ENCODE results near the gene STARD10. TPM values are rescaled to one million over a fixed set of nuclear protein-coding genes. Genes with fewer than 3 reads are reported as not detected.

The STARD10 gene
- total RNA-seq, 1 experiment from 2014 or later, result 10.6 TPM

DNA sequence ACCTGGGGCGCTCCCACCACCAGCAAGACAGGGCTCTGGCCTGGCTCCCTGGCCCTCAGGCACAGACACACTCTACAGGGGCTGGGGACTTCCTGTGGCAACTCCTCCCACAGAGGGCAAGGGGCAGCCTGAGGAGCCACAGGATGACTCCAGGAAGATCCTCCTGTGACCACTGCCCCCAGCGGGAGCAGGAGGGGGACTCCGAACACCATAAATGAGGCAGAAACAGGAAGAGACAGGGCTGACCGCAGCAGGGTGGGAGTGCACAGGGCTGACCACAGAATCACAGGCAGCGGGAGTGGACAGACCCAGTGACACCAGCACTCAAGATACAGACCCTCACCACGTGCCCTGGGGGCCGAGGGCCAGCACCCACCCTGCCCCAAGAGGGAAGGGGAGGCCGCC lies 52.4 kb downstream of the STARD10 start:
- TF ChIP-seq, protein P1, sequence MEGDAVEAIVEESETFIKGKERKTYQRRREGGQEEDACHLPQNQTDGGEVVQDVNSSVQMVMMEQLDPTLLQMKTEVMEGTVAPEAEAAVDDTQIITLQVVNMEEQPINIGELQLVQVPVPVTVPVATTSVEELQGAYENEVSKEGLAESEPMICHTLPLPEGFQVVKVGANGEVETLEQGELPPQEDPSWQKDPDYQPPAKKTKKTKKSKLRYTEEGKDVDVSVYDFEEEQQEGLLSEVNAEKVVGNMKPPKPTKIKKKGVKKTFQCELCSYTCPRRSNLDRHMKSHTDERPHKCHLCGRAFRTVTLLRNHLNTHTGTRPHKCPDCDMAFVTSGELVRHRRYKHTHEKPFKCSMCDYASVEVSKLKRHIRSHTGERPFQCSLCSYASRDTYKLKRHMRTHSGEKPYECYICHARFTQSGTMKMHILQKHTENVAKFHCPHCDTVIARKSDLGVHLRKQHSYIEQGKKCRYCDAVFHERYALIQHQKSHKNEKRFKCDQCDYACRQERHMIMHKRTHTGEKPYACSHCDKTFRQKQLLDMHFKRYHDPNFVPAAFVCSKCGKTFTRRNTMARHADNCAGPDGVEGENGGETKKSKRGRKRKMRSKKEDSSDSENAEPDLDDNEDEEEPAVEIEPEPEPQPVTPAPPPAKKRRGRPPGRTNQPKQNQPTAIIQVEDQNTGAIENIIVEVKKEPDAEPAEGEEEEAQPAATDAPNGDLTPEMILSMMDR (IDR thresholded peaks at IDR 0.05; ENCODE audit: unreplicated experiment), result no peak
- DNase-seq (ENCODE audit: unreplicated experiment), result peak; percentile 37
- Mint-ChIP-seq H3K27ac (ENCODE audit: low read depth, unreplicated experiment) (peak overlapping the region; percentile 33), H3K4me1 (ENCODE audit: insufficient read depth, unreplicated experiment) (peaks cover 53% of the 10 kb centered on the region), H3K9me3 (ENCODE audit: unreplicated experiment) (no peaks in the 10 kb centered on the region), H3K27me3 (ENCODE audit: insufficient read depth, unreplicated experiment) (no peaks in the 10 kb centered on the region), H3K4me3 (ENCODE audit: unreplicated experiment) (no peak overlapping the region), H3K36me3 (ENCODE audit: insufficient read depth, unreplicated experiment) (no peaks in the 10 kb centered on the region)
- intact Hi-C loops (cut with micrococcal nuclease), result no loop called here
- POLR2A ChIA-PET, result interaction anchor here (0.7 to 0.8 kb wide), 2 partner anchors 11 to 123 kb away, joined by 3 read pairs; no protein-coding TSS in a partner anchor
- CTCF ChIA-PET, result interaction anchor here (0.6 to 2.6 kb wide), 4 partner anchors 16 to 326 kb away, joined by 3 to 7 read pairs (median 6); partner anchors contain the start of gene STARD10
- BruUV-seq (replicated peaks), result no TSS peak

DNA sequence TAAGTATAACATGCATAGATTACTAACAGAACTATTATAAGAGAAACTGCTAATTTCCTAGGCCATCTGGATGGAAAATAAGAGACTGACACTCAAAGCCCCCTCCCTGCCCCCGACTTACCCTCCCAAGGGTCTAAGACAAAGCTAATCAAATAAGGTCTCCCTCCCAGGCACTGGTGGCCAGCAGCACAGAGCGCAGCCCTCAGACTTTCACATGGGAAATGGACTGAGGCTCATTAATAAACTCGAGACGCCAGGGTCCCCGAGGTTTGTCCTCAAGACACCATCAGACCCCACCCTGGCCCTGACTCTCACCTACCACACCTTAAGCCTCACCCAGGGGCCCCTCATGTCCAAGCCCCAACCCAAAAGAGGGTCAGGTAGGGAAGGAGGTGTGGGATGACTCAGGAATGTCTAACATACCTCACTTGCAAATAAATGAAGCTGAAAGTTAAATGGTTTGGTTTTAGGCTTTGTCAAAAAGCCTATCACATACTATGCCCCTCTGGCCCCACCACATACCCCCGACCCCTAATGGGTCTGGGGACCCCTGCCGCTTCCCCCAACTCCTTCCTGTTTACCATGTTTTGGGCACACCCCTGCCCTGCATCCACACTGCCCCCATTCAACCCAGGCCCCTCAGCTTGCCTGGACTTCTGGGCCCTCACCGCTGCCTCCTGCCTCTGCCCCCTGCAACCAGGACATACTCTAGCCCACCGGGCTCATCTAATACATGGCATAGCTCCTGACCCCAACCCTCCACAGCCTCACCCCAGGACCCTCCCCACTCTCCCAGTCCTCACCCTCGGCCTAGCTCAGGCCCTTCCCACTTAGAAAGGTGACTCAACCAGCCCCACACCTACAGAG lies 53.1 kb downstream of the STARD10 start:
- TF ChIP-seq, protein P1 (IDR thresholded peaks at IDR 0.05; ENCODE audit: unreplicated experiment), result no peak
- ChIA-PET POLR2A (interaction anchor here (0.8 kb wide), 1 partner anchor 10 kb away, joined by 3 read pairs; no protein-coding TSS in a partner anchor), CTCF (interaction anchor here (0.6 to 2.6 kb wide), 5 partner anchors 10 to 326 kb away, joined by 3 to 7 read pairs (median 5); partner anchors contain the start of gene STARD10)
- DNase-seq (ENCODE audit: unreplicated experiment), result no peak
- Mint-ChIP-seq H3K27ac (ENCODE audit: low read depth, unreplicated experiment) (peak overlapping the region; percentile 33), H3K9me3 (ENCODE audit: unreplicated experiment) (no peaks in the 10 kb centered on the region), H3K4me1 (ENCODE audit: insufficient read depth, unreplicated experiment) (peaks cover 55% of the 10 kb centered on the region), H3K27me3 (ENCODE audit: insufficient read depth, unreplicated experiment) (no peaks in the 10 kb centered on the region), H3K4me3 (ENCODE audit: unreplicated experiment) (no peak overlapping the region), H3K36me3 (ENCODE audit: insufficient read depth, unreplicated experiment) (peaks cover 2% of the 10 kb centered on the region)
- intact Hi-C loops (cut with micrococcal nuclease), result no loop called here
- no TSS peak for BruUV-seq (replicated peaks)

DNA sequence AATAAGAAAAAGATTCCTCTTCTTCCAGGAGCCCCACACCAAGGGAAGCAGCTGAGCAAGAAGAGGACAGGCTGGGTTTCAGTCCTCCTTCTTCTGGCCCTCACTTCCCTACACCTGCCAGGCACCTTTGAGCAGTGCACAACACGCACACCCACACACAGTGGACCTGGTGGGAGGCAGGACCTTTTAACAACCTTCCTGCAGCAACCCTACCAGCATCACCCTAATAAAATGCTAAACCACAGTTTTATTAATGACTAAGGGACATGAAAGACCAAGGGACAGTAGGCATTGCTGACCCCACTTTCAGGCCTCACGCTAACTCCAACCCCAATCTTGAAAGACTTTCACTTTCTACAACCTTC lies 53.8 kb downstream of the STARD10 start:
- POLR2A ChIA-PET, result interaction anchor here (0.6 kb wide), 1 partner anchor 194 kb away, joined by 3 read pairs; no protein-coding TSS in a partner anchor
- TF ChIP-seq, protein P1 (IDR thresholded peaks at IDR 0.05; ENCODE audit: unreplicated experiment), result no peak
- intact Hi-C loops (cut with micrococcal nuclease), result no loop called here
- no TSS peak for BruUV-seq (replicated peaks)
- H3K4me1 Mint-ChIP-seq (ENCODE audit: insufficient read depth, unreplicated experiment), result peaks cover 55% of the 10 kb centered on the region
- CTCF ChIA-PET, result interaction anchor here (0.8 to 2.6 kb wide), 3 partner anchors 15 to 73 kb away, joined by 3 to 17 read pairs (median 6); partner anchors contain the start of gene STARD10
- no peak overlapping the region for H3K4me3 Mint-ChIP-seq (ENCODE audit: unreplicated experiment)
- peaks cover 6% of the 10 kb centered on the region for H3K36me3 Mint-ChIP-seq (ENCODE audit: insufficient read depth, unreplicated experiment)
- no peaks in the 10 kb centered on the region for H3K27me3 Mint-ChIP-seq (ENCODE audit: insufficient read depth, unreplicated experiment)
- no peak overlapping the region for H3K27ac Mint-ChIP-seq (ENCODE audit: low read depth, unreplicated experiment)
- DNase-seq (ENCODE audit: unreplicated experiment), result no peak
- no peaks in the 10 kb centered on the region for H3K9me3 Mint-ChIP-seq (ENCODE audit: unreplicated experiment)

Measured in MCF 10A (cell line).